ENCODE measurements around the gene PRR14. TPM values are rescaled to one million over a fixed set of nuclear protein-coding genes. Genes with fewer than 3 reads are reported as not detected.

Gene PRR14
- total RNA-seq, 1 donor from 2014 or later = 3.5 TPM

DNA sequence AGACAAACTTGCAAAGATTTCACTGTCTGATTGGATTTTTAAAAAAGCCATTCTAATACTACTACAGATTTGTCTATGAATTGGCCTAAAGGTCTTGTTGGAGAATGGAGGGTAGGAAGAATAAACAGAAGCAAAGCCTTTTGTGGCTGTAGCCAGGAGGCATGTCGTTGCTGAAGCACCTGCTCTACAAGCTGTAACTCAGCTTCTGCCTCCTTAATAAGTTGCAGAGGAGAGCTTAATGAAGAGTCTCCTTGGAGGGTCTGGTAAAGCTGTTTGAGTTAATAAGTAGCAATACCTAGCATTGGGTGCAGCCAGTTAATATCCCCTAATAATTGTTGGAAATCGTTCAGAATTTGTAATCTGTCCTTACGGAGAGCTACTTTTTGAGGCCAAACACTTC, 30.6 kb upstream of the PRR14 start:
- no peaks in the 10 kb centered on the region for H4K20me1 ChIP-seq (ENCODE audit: low read depth)
- no peak overlapping the region for H3K4me2 ChIP-seq
- no peaks in the 10 kb centered on the region for H3K79me2 ChIP-seq (ENCODE audit: low read depth)
- no peak overlapping the region for H3K4me3 ChIP-seq
- no peaks in the 10 kb centered on the region for H3F3A ChIP-seq (ENCODE audit: low read depth)
- H2AFZ ChIP-seq (replicated peaks) = no peak overlapping the region
- no peaks in the 10 kb centered on the region for H3K36me3 ChIP-seq
- Mint-ChIP-seq H3K4me3 (no peak overlapping the region), H3K36me3 (peaks cover 4% of the 10 kb centered on the region), H3K27me3 (ENCODE audit: insufficient read depth, low read depth) (peaks cover 4% of the 10 kb centered on the region), H3K4me1 (peaks cover 43% of the 10 kb centered on the region), H3K27ac (no peak overlapping the region), H3K9me3 (peaks cover 7% of the 10 kb centered on the region)
- H3K9ac ChIP-seq = no peak overlapping the region
- TF ChIP-seq EZH2phosphoT487 (IDR thresholded peaks at IDR 0.05) (no peak), EZH2 (IDR thresholded peaks at IDR 0.05) (no peak)
- TF ChIP-seq, protein P1, sequence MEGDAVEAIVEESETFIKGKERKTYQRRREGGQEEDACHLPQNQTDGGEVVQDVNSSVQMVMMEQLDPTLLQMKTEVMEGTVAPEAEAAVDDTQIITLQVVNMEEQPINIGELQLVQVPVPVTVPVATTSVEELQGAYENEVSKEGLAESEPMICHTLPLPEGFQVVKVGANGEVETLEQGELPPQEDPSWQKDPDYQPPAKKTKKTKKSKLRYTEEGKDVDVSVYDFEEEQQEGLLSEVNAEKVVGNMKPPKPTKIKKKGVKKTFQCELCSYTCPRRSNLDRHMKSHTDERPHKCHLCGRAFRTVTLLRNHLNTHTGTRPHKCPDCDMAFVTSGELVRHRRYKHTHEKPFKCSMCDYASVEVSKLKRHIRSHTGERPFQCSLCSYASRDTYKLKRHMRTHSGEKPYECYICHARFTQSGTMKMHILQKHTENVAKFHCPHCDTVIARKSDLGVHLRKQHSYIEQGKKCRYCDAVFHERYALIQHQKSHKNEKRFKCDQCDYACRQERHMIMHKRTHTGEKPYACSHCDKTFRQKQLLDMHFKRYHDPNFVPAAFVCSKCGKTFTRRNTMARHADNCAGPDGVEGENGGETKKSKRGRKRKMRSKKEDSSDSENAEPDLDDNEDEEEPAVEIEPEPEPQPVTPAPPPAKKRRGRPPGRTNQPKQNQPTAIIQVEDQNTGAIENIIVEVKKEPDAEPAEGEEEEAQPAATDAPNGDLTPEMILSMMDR (IDR thresholded peaks at IDR 0.05) = no peak
- H3K9me3 ChIP-seq (ENCODE audit: low read depth) = no peaks in the 10 kb centered on the region
- peaks cover 9% of the 10 kb centered on the region for H3K4me1 ChIP-seq
- no peak overlapping the region for H3K27ac ChIP-seq
- no peak for DNase-seq (ENCODE audit: low spot score)
- H3K27me3 ChIP-seq = no peaks in the 10 kb centered on the region

DNA sequence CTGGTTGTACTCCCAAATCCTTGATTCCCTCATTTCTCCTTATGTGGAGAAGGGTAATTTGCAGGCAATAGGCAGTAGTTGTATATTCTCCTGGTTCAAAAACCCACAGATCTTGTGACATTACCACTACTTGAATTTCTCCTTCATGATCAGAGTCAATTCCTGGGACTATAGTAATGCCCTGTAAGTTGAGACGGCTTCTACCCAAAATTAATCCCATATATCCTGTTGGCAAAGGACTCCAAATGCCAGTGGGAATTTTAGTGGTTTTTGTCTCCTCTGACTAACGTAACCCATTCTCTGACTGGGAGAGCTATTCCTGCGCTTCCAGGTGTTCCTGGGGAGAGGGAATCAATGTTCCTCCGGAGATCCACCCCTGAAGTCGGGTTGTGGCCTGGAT, 29.0 kb upstream of the PRR14 start:
- no peaks in the 10 kb centered on the region for H4K20me1 ChIP-seq (ENCODE audit: low read depth)
- H3K4me3 Mint-ChIP-seq = no peak overlapping the region
- H3K9ac ChIP-seq = no peak overlapping the region
- no peak overlapping the region for H3K27ac ChIP-seq
- H3K27me3 ChIP-seq = no peaks in the 10 kb centered on the region
- H3K36me3 Mint-ChIP-seq = peaks cover 4% of the 10 kb centered on the region
- no peak overlapping the region for H2AFZ ChIP-seq (replicated peaks)
- H3F3A ChIP-seq (ENCODE audit: low read depth) = no peaks in the 10 kb centered on the region
- no peak for DNase-seq (ENCODE audit: low spot score)
- no peaks in the 10 kb centered on the region for H3K79me2 ChIP-seq (ENCODE audit: low read depth)
- no peak overlapping the region for H3K4me3 ChIP-seq
- H3K4me1 ChIP-seq = peaks cover 9% of the 10 kb centered on the region
- peaks cover 7% of the 10 kb centered on the region for H3K9me3 Mint-ChIP-seq
- no peaks in the 10 kb centered on the region for H3K36me3 ChIP-seq
- H3K27me3 Mint-ChIP-seq (ENCODE audit: insufficient read depth, low read depth) = peaks cover 2% of the 10 kb centered on the region
- no peak overlapping the region for H3K4me2 ChIP-seq
- no peak overlapping the region for H3K27ac Mint-ChIP-seq
- no peaks in the 10 kb centered on the region for H3K9me3 ChIP-seq (ENCODE audit: low read depth)
- no peak for TF ChIP-seq EZH2 (IDR thresholded peaks at IDR 0.05)
- no peak for TF ChIP-seq EZH2phosphoT487 (IDR thresholded peaks at IDR 0.05)
- TF ChIP-seq, protein P1 (IDR thresholded peaks at IDR 0.05) = no peak
- peaks cover 40% of the 10 kb centered on the region for H3K4me1 Mint-ChIP-seq

DNA sequence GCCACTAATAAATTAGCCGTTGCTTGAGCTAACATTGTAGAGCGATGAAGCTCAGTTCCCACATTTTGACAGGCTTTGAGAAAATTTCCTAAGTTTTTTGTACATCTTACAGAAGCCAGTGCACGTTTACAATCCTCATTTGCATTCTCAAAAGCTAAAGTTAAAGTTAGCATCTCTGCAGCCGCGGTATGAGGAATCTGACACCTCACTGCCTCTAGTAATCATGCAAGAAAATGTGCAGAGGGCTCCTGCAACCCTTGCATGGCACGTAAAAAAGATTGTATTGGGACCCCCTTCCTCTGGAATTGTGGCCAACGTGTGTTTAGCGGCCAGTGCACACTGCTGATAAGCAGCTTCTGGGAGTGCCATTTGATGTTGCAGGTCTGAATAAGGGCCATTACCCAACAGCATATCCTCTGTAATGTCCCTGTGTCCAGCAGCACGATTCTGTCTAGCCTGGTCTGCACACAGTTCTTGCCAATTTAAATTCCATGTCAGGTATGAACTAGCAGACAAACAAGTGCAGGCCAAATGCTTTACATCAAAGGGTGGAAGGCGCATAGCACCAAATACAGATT, 28.2 kb upstream of the PRR14 start:
- no peaks in the 10 kb centered on the region for H3K9me3 ChIP-seq (ENCODE audit: low read depth)
- Mint-ChIP-seq H3K36me3 (peaks cover 4% of the 10 kb centered on the region), H3K9me3 (peaks cover 7% of the 10 kb centered on the region)

More for the DNA sequence above, 28.2 kb upstream of the PRR14 start:
- Histone ChIP-seq H3K79me2 (ENCODE audit: low read depth) (no peaks in the 10 kb centered on the region), H2AFZ (replicated peaks) (peak overlapping the region; percentile 50), H3K4me3 (no peak overlapping the region), H3K36me3 (no peaks in the 10 kb centered on the region), H3K27me3 (no peaks in the 10 kb centered on the region), H4K20me1 (ENCODE audit: low read depth) (no peaks in the 10 kb centered on the region), H3K4me2 (no peak overlapping the region), H3K9ac (no peak overlapping the region), H3K4me1 (peaks cover 9% of the 10 kb centered on the region), H3F3A (ENCODE audit: low read depth) (no peaks in the 10 kb centered on the region), H3K27ac (no peak overlapping the region)
- H3K4me1 Mint-ChIP-seq = peaks cover 37% of the 10 kb centered on the region
- no peak for DNase-seq (ENCODE audit: low spot score)
- H3K27me3 Mint-ChIP-seq (ENCODE audit: insufficient read depth, low read depth) = peaks cover 2% of the 10 kb centered on the region
- H3K4me3 Mint-ChIP-seq = no peak overlapping the region
- no peak overlapping the region for H3K27ac Mint-ChIP-seq
- TF ChIP-seq, protein P1 (IDR thresholded peaks at IDR 0.05) = no peak
- TF ChIP-seq EZH2 (IDR thresholded peaks at IDR 0.05) = no peak
- TF ChIP-seq EZH2phosphoT487 (IDR thresholded peaks at IDR 0.05) = no peak
